Stomach (tissue), 9 donors: ENCODE data around the gene ANKRD11. TPM values are rescaled to one million over a fixed set of nuclear protein-coding genes. Genes with fewer than 3 reads are reported as not detected.
A peak's percentile ranks its signal among the peaks of the same experiment; 100 is the strongest.

Experiments
- DNase-seq, 2 donors: peaks; one replicate each; pipeline versions ENCODE4 v3.0.0 to v3.0.0-alpha.2; 2013 to 2019
- H3K27ac ChIP-seq, 5 donors: fragments of 200-600 bp in 4 of 5; sonication (generic) in 4 of 5; one replicate each; pipeline ENCODE4 v1.5.1; 2013 to 2019; ENCODE audit warnings: mild to moderate bottlenecking in 1 of 5, moderate library complexity in 1 of 5
- H3K27me3 ChIP-seq, 3 donors: fragments of 200-600 bp; sonication (generic); one replicate each; pipeline ENCODE4 v1.5.1; 2017 to 2019; ENCODE audit warnings: mixed run types in 1 of 3
- H3K36me3 ChIP-seq, 4 donors: fragments of 200-600 bp; sonication (generic); 1 replicate in 3 of 4; 2 replicates in 1 of 4; pipeline ENCODE4 v1.5.1; 2016 to 2019
- H3K4me1 ChIP-seq, 4 donors: fragments of 200-600 bp; sonication (generic); one replicate each; pipeline ENCODE4 v1.5.1; 2016 to 2019
- H3K4me3 ChIP-seq, 4 donors: fragments of 200-600 bp; sonication (generic) in 3 of 4; one replicate each; pipeline ENCODE4 v1.5.1; 2016 to 2019; ENCODE audit warnings: mild to moderate bottlenecking in 1 of 4
- H3K9me3 ChIP-seq, 4 donors: fragments of 200-600 bp; sonication (generic); one replicate each; pipeline ENCODE4 v1.5.1; 2016 to 2019
- CTCF ChIP-seq, 7 experiments: fragments of 450-650 bp in 4 of 7; fragments of 200-600 bp in 3 of 7; sonication (generic) in 3 of 7; IDR thresholded peaks; one replicate each; pipeline ENCODE4 v1.5.1; 2016 to 2019; ENCODE audit warnings: antibody characterized with exemption in 7 of 7, control low read depth in 2 of 7, mild to moderate bottlenecking in 1 of 7
- EP300 ChIP-seq: sonication (generic); formaldehyde crosslinking; IDR thresholded peaks from one replicate; pipeline ENCODE4 v1.6.1; 2017; ENCODE audit warnings: antibody characterized with exemption
- POLR2A ChIP-seq, 4 donors: fragments of 450-650 bp; IDR thresholded peaks; one replicate each; pipeline ENCODE4 v1.6.1; 2016; ENCODE audit warnings: antibody characterized with exemption in 4 of 4, control low read depth in 2 of 4, mild to moderate bottlenecking in 1 of 4, moderate library complexity in 1 of 4
- POLR2AphosphoS5 ChIP-seq, 3 donors: sonication (generic); formaldehyde crosslinking; IDR thresholded peaks; one replicate each; pipeline ENCODE4 v1.6.1; 2016; ENCODE audit warnings: antibody characterized with exemption in 3 of 3
- WGBS, 5 donors: extraction: QIAGEN DNeasy Blood & Tissue Kit in 3 of 5; methylation state at CpG; one replicate each; pipeline versions ENCODE4 v1.1.5 to v1.1.7; 2013 to 2018; 5-methylcytosine and 5-hydroxymethylcytosine counted together
- intact Hi-C: fragments of 100-400 bp; cut with DNase I; formaldehyde crosslinking; loops from one replicate; pipeline ENCODE4 v1.15.1; 2023; ENCODE audit warnings: low total_unique reads
- polyA plus RNA-seq, 3 donors: library from polyadenylated mRNA; stranded (reverse); fragments of 200-250 nt; gene quantifications; one replicate each; pipeline ENCODE4 v1.2.3, GENCODE V29; 2013
- total RNA-seq, 5 donors: library from RNA; depleted of rRNA; stranded (reverse); fragments of >200 nt; gene quantifications; one replicate each; pipeline versions ENCODE4 v1.1.0 to v1.2.3, GENCODE V29; 2014 to 2016
- donor health status: healthy with polysubstance abuse.
- donor health status: Bipolar disorder and iron deficiency.
- donor health status: healthy.

Gene ANKRD11
- total and polyA plus RNA-seq, 8 donors = 25.4 to 350 (median 88.7) TPM

GRCh38 chr16:89453501-89454321, 36.6 kb downstream of the ANKRD11 start:
- H3K4me1 ChIP-seq = peaks cover 46 to 90% (median 68%) of the 10 kb centered on the region in 4 donors
- no peaks in the 10 kb centered on the region for H3K9me3 ChIP-seq
- H3K4me3 ChIP-seq = no peak overlapping the region
- no peaks in the 10 kb centered on the region for H3K27me3 ChIP-seq
- H3K27ac ChIP-seq = peak overlapping the region in 4 of 5 donors; percentile 15 to 68 (median 24)
- H3K36me3 ChIP-seq = no peaks in the 10 kb centered on the region
- 47 to 60% (median 49%) methylated on average over 13 of the region's 13 CpGs for WGBS, 5 donors
- TF ChIP-seq POLR2A (IDR thresholded peaks at IDR 0.05) (no peak), POLR2AphosphoS5 (IDR thresholded peaks at IDR 0.05) (peak in 1 of 3 donors; percentile 4), CTCF (IDR thresholded peaks at IDR 0.05) (peak in 1 of 7 experiments; percentile 5)
- intact Hi-C loops = no loop called here
- DNase-seq = peak; percentile 28 to 51

GRCh38 chr16:89452925-89453324, 37.4 kb downstream of the ANKRD11 start:
- no peak for DNase-seq
- Histone ChIP-seq H3K4me1 (peaks cover 46 to 94% (median 72%) of the 10 kb centered on the region in 4 donors), H3K27ac (peak overlapping the region in 1 of 5 donors; percentile 25), H3K27me3 (no peaks in the 10 kb centered on the region), H3K36me3 (no peaks in the 10 kb centered on the region), H3K9me3 (no peaks in the 10 kb centered on the region), H3K4me3 (no peak overlapping the region)
- intact Hi-C loops = no loop called here
- TF ChIP-seq EP300 = no peak
- TF ChIP-seq POLR2A (IDR thresholded peaks at IDR 0.05) = no peak
- no peak for TF ChIP-seq CTCF (IDR thresholded peaks at IDR 0.05)
- no peak for TF ChIP-seq POLR2AphosphoS5 (IDR thresholded peaks at IDR 0.05)
- 57 to 66% (median 62%) methylated on average over 7 of the region's 7 CpGs for WGBS, 5 donors

GRCh38 chr16:89452241-89452640, 38.1 kb downstream of the ANKRD11 start:
- H3K4me1 ChIP-seq = peaks cover 53 to 94% (median 77%) of the 10 kb centered on the region in 4 donors
- DNase-seq = no peak
- no peaks in the 10 kb centered on the region for H3K9me3 ChIP-seq
- H3K36me3 ChIP-seq = no peaks in the 10 kb centered on the region
- intact Hi-C loops = no loop called here
- TF ChIP-seq EP300 (no peak), POLR2A (IDR thresholded peaks at IDR 0.05) (no peak), CTCF (IDR thresholded peaks at IDR 0.05) (no peak), POLR2AphosphoS5 (IDR thresholded peaks at IDR 0.05) (no peak)
- no peak overlapping the region for H3K27ac ChIP-seq
- H3K4me3 ChIP-seq = no peak overlapping the region
- WGBS, 5 donors = 39 to 77% (median 61%) methylated on average over 4 of the region's 4 CpGs
- no peaks in the 10 kb centered on the region for H3K27me3 ChIP-seq

- no peak for TF ChIP-seq POLR2A (IDR thresholded peaks at IDR 0.05)
- TF ChIP-seq POLR2AphosphoS5 (IDR thresholded peaks at IDR 0.05) = no peak
- TF ChIP-seq EP300 = no peak
- no peak for TF ChIP-seq CTCF (IDR thresholded peaks at IDR 0.05)
- intact Hi-C loops = no loop called here
- Histone ChIP-seq H3K4me1 (peaks cover 62 to 97% (median 82%) of the 10 kb centered on the region in 4 donors), H3K4me3 (no peak overlapping the region), H3K36me3 (no peaks in the 10 kb centered on the region), H3K27ac (no peak overlapping the region), H3K27me3 (no peaks in the 10 kb centered on the region), H3K9me3 (no peaks in the 10 kb centered on the region)
- 87 to 96% (median 91%) methylated on average over 5 of the region's 5 CpGs for WGBS, 5 donors
- DNase-seq = no peak
Observed at GRCh38 chr16:89450537-89450936, 39.8 kb downstream of the ANKRD11 start.
